SK-N-MC (cell line): ENCODE data around the gene VWDE.

Source experiments
- EZH2 ChIP-seq: fragments of 200-600 bp; sonication (generic); IDR thresholded peaks from one replicate; pipeline ENCODE4 v1.6.1; 2017; ENCODE audit warnings: antibody characterized with exemption
- FOXP2 ChIP-seq: optimal IDR thresholded peaks from 2 replicates; pipeline ENCODE3; 2011; ENCODE audit warnings: mild to moderate bottlenecking, moderate library complexity; ENCODE audit not compliant: insufficient read depth; ENCODE audit errors: extremely low read length, control extremely low read depth
- POLR2AphosphoS5 ChIP-seq: IDR thresholded peaks from 2 replicates; pipeline ENCODE4 v1.6.1; 2012; ENCODE audit warnings: mild to moderate bottlenecking, low read depth, low read length, borderline replicate concordance

- TF ChIP-seq POLR2AphosphoS5, result no peak
- no peak for TF ChIP-seq EZH2
- no peak for TF ChIP-seq FOXP2
Observed at GRCh38 chr7:12369072-12369471, 34.6 kb downstream of the VWDE start.
